HG03460 (cell line): ENCODE measurements around the gene IMPDH1.

Experiments
- ATAC-seq: cut with Tn5 transposase; IDR thresholded peaks from one replicate; pipeline ENCODE4 v1.9.1; 2021; ENCODE audit not compliant: unreplicated experiment

The IMPDH1 gene

DNA sequence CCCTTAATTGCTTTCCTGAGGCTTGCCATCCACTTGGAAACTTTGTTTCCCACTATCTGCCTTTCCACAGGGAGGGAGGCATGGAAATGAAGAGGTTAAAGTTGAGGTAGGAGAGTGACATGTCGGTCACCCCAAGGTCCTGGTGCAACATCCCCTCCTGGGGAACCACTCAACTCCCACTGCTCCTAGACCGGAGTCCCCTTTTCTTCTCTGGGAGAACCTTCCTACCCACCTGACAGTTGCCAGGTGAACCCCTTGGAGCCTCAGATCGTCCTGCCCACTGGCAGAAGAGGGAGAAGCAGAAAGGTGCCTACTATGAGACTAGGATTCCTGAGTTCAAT is 21.7 kb downstream of the IMPDH1 start:
- no peak for ATAC-seq

DNA sequence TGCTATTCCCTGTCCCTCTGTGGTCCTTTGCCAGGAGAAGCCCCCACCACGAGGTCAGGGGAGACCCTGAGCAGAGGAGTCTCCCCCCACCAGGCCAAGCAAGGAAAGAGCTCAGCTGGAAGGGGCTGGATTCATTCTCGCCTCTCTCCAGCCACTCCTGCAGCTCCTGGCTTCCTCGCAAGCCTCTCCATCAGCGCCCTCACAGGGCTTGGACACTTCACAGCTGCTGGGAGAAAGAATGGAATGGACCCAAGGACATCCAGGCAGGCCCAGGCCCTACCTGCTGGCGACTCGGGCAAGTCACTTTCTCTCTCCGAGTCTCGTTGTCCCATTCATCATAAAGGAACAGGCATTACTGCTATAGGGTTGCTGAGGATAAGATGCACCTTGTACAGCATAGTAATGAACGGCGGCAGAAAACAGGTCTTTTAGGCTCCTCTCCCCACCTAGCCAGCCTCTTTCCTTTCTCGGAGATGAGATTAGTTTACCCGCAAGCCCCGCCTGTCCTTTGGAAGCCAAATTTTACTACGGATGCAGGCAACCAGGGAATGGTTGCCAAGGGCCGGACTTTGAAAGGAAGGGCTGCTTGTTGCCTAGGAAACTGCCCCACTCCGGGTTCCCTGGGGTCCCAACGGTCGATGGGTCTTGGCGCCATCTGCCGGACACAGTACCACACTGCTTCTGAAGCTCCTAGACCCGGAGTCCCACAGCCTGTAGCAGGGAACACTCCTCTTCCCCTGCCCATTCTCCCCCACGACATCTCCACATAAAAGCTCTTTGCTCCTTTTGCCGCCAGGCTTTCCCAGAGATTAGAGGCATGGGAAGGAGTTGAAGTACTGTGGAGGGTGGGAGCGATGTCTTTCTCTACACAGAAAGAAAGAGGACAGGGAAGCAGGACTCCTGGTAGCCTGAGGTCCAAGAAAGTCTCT is 22.3 kb downstream of the IMPDH1 start:
- ATAC-seq = peak; percentile 84

GRCh38 chr7:128385988-128386925 is 23.5 kb downstream of the IMPDH1 start:
- ATAC-seq = no peak

- no peak for ATAC-seq
Measured at GRCh38 chr7:128384726-128385125, 25.1 kb downstream of the IMPDH1 start.

DNA sequence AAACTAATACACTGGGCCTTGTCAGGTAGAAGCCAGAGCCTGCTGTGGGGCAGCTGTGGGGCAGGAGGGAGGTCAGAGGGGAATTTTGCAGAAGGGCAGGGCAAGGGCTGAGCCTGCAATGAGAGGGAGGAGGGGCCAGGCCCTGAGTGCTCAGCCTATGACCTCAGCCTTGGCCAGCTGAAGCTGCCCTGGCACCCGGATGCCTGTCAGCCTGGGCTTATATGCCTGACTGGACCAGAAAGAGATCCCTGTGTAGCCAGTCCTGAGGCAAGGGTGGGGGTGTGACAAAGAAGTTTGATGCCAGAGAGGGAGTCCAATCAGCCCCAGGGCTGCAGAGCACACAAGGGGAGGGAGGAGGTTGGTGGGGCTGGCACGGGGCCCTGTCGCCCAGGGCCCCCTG is 26.0 kb downstream of the IMPDH1 start:
- no peak for ATAC-seq

DNA sequence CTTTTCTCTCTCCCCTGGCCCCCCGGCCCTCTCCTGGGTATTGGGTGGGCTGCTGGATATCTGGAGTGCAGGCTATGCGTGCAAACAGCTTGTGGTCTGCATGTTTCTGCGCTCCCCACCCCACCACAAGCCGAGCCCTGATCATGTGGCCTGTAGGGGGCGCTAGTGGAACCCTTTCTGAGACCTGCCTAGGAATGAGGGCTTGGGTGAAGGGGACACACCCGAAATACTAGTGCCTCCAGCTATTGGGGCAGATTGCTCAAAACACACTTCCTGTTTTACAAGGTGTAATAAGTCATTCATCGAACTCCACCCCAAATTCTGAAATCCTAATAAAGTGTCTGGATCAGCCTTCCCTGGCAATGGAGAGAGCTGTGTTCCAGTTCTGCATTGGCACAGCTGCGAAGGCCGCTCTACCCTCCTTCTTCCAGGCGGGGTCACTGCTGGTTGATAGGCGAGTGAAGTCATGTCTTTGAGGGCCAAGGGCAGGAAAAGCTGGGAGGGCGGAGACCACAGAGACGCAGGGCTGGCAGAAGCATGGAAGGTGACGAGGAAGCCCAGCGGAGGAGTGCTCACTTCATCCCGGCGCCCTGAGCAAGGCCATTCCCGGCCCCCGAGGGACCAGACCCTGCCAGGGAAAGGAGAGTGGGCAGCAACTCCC is 28.5 kb downstream of the IMPDH1 start:
- no peak for ATAC-seq

GRCh38 chr7:128380483-128381106 is 29.2 kb downstream of the IMPDH1 start:
- ATAC-seq = no peak

DNA sequence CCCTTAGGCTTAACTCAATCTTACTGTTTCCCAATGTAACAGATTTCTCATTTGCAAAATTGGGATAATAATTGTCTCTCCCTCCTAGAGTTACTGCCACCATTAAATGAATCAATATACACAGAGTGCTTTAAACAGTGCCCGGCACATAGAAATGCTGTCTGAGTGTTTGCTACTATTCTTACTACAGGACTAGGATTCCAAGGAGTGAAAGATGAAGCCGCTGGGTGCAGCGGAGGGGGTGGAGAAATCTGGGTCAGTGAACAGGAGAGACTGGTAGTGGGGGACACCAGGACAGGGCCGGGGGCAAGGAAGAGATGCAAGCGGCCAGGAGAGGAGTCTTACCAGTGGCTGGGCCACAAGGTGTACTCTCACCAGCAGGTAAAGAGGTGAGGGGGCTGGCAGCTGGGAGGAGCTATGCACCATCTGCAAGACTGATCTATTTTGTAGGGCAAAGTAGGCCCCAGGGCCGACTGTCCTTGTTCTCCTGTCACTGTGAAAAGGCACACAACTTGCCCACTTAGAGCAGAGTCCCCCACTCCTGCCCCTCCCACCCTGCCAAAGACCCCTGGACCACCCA is 29.8 kb downstream of the IMPDH1 start:
- ATAC-seq = no peak

- ATAC-seq = no peak
Measured at GRCh38 chr7:128378637-128379036, 31.1 kb downstream of the IMPDH1 start.

DNA sequence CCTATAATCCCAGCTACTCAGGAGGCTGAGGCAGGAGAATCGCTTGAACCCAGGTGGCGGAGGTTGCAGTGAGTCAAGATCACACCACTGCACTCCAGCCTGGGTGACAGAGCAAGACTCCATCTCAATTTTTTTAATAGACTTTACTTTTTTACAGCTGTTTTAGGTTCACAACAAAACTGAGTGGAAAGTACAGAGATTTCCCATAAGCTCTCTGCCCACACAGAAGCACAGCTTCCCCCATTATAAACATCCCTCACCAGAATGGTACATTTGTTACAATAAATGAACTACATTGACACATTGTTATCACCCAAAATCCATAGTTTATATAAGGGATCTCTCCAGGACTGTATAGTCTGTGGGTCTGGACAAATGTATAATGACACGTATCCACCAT is 33.7 kb downstream of the IMPDH1 start:
- ATAC-seq = no peak

GRCh38 chr7:128374041-128374440 is 35.7 kb downstream of the IMPDH1 start:
- ATAC-seq = no peak

DNA sequence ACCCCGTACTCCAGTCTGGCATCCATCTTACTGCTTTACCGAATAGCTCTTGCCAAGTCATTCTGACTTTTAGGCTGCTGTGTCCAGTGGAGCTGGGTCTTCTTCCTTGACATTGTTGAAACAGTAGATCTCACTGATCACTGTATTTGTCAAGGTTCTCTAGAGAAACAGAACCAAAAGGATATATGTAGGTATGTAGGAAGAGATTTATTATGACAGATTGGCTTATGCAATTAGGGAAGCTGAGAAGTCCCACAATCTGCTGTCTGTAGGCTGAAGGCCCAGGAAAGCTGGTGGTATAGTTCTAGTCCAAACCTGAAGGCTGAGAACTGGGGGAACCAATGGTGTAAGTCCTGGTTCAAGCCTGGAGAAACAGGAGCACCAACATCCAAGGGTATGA is 36.2 kb downstream of the IMPDH1 start:
- no peak for ATAC-seq

GRCh38 chr7:128370491-128370890 is 39.3 kb downstream of the IMPDH1 start:
- no peak for ATAC-seq

DNA sequence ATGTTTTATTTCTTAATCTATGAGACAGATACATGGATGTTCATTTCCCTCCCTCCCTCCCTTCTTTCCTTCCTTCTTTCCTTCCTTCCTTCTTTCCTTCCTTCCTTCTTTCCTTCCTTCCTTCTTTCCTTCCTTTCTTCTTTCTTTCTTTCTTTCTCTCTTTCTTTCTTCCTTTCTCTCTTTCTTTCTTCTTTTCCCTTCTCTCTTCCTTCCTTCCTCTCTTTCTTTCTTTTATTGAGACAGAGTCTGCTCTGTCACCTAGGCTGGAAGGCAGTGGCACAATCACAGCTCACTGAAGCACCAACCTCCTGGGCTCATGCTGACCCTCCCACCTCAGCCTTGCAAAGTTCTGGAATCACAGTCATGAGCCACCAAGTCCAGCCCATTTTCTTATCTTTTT is 42.8 kb downstream of the IMPDH1 start:
- ATAC-seq = no peak

- ATAC-seq = no peak
Measured at GRCh38 chr7:128366300-128366699, 43.5 kb downstream of the IMPDH1 start.

GRCh38 chr7:128365432-128365831 is 44.4 kb downstream of the IMPDH1 start:
- ATAC-seq = no peak

GRCh38 chr7:128364166-128364870 is 45.5 kb downstream of the IMPDH1 start:
- no peak for ATAC-seq

DNA sequence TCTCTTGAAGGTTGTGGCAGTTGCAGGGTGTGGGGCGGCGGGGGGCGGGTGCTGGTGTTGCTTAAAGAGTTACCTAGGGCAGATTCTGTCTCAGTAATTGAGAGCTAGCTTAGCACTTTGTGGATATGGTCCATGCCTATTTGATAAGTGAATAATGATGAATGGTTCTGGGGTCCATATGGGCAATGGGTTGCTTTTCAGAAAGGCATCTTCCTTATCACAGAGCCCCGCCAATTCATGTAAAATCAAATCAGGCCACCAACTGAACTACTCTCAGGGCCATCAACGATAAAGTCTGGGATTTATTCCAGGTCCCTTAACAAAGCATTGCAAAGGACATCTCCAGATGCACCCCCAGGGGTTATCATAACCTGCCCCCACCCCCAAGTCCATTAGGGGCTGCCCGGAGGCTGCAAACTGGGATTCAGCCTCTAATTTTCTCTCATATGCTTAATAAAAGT is 46.5 kb downstream of the IMPDH1 start:
- ATAC-seq = no peak

- no peak for ATAC-seq
Measured at GRCh38 chr7:128362670-128363069, 47.1 kb downstream of the IMPDH1 start.
